Measurements from ENCODE around the gene ZC3H4.

Gene ZC3H4

DNA sequence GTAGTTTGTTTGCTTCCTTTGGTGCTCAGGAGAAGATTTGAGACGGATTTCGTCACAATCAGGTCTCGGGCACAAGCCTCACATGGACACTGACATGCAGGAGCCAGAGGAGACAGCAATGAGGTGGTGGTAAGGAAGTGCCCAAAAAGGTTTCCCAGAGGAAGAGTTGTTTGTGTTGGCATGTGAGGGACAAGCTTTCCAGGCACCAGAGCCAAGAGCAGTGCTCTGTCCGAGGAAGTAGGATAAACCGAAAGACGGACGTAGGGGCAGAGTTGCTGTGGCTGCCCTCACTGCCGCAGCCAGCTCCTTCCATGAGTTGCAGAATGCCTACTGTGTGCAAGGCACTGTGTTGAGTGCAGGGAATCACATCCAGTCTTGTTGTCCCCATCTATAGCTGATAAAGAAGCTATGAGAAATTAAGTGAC lies 44.8 kb upstream of the ZC3H4 start:
- ATAC-seq: no peak

DNA sequence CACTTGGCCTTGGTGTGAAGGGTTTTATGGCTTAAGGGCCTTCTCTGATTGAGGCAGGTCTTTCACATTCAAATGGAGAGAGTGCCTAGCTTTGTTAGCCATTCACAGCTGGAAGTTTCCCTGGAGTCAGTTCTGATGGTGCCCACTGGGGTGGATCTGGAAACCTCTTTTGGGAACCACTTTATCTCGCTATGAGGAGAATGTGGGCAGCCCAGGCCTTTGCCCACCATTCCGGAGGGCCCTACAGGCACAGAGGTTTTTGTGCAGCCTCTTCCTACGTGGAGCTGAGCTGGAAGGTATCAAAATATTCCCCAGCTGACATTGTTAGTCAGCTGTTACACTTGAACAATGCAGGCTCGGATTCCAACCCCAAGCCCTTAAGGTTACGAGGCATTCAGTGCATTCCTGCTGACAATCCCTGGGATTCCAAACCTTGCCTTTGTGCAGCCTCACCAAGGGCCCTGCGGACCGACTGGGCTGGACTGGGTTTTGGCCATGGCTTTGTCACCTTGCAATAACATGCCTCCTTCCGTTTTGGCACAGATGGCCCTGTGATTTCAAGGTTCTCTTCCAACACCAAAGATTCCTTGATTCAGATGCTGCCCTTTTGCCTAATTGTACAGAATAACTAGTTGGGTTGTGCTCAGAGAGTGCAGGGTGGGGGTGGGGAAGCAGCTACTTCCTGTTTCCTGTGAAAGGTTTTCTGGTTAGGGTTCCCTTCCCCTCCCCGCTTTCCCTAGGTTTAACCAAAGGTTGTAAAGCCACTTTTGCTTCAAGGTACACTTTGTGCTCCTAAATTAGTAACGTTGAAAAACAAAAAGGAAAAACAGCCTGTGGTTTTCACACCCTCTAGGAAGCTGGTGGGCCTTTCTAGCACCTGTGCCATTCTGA lies 44.1 kb upstream of the ZC3H4 start:
- ATAC-seq: peak; percentile 69
- no peak for TF ChIP-seq ZNF565 (CRISPR knock-in tag; conservative IDR thresholded peaks at IDR 0.05; ENCODE audit: low read depth)
- TF ChIP-seq ZFP3 (CRISPR knock-in tag; IDR thresholded peaks at IDR 0.05): no peak
- TF ChIP-seq SNAI2 (CRISPR knock-in tag; IDR thresholded peaks at IDR 0.05): no peak
- TF ChIP-seq ESRRG (CRISPR knock-in tag; IDR thresholded peaks at IDR 0.05): no peak
- no peak for TF ChIP-seq ZFP30 (CRISPR knock-in tag; IDR thresholded peaks at IDR 0.05)
- TF ChIP-seq, protein P1, sequence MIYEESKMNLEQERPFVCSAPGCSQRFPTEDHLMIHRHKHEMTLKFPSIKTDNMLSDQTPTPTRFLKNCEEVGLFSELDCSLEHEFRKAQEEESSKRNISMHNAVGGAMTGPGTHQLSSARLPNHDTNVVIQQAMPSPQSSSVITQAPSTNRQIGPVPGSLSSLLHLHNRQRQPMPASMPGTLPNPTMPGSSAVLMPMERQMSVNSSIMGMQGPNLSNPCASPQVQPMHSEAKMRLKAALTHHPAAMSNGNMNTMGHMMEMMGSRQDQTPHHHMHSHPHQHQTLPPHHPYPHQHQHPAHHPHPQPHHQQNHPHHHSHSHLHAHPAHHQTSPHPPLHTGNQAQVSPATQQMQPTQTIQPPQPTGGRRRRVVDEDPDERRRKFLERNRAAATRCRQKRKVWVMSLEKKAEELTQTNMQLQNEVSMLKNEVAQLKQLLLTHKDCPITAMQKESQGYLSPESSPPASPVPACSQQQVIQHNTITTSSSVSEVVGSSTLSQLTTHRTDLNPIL (CRISPR knock-in tag; IDR thresholded peaks at IDR 0.05; ENCODE audit: low read depth): no peak
- no peak for TF ChIP-seq ISL1 (CRISPR knock-in tag; IDR thresholded peaks at IDR 0.05)
- no peak for TF ChIP-seq TSHZ2 (CRISPR knock-in tag; IDR thresholded peaks at IDR 0.05)
- TF ChIP-seq RARB (CRISPR knock-in tag; IDR thresholded peaks at IDR 0.05): no peak
- no peak for TF ChIP-seq ARNTL (CRISPR knock-in tag; IDR thresholded peaks at IDR 0.05; ENCODE audit: borderline replicate concordance, low read depth)

More for the DNA sequence above, 44.8 kb upstream of the ZC3H4 start:
- TF ChIP-seq ZNF565 (CRISPR knock-in tag; conservative IDR thresholded peaks at IDR 0.05; ENCODE audit: low read depth): no peak
- TF ChIP-seq TOX (CRISPR knock-in tag; IDR thresholded peaks at IDR 0.05; ENCODE audit: borderline replicate concordance): no peak
- no peak for TF ChIP-seq ZFP30 (CRISPR knock-in tag; IDR thresholded peaks at IDR 0.05)
- TF ChIP-seq OSR1 (CRISPR knock-in tag; IDR thresholded peaks at IDR 0.05): no peak
- TF ChIP-seq PATZ1 (CRISPR knock-in tag; IDR thresholded peaks at IDR 0.05; ENCODE audit: borderline replicate concordance): no peak
- no peak for TF ChIP-seq CSDC2 (CRISPR knock-in tag; IDR thresholded peaks at IDR 0.05)
- no peak for TF ChIP-seq PPARA (CRISPR knock-in tag; IDR thresholded peaks at IDR 0.05; ENCODE audit: borderline replicate concordance)
- TF ChIP-seq ZFP3 (CRISPR knock-in tag; IDR thresholded peaks at IDR 0.05): no peak
- TF ChIP-seq ARNTL (CRISPR knock-in tag; IDR thresholded peaks at IDR 0.05; ENCODE audit: borderline replicate concordance, low read depth): no peak
- no peak for TF ChIP-seq ISL1 (CRISPR knock-in tag; IDR thresholded peaks at IDR 0.05)
- TF ChIP-seq, protein P1 (CRISPR knock-in tag; IDR thresholded peaks at IDR 0.05; ENCODE audit: low read depth): no peak
- no peak for TF ChIP-seq ZC3H10 (CRISPR knock-in tag; IDR thresholded peaks at IDR 0.05)
- TF ChIP-seq, protein P2, sequence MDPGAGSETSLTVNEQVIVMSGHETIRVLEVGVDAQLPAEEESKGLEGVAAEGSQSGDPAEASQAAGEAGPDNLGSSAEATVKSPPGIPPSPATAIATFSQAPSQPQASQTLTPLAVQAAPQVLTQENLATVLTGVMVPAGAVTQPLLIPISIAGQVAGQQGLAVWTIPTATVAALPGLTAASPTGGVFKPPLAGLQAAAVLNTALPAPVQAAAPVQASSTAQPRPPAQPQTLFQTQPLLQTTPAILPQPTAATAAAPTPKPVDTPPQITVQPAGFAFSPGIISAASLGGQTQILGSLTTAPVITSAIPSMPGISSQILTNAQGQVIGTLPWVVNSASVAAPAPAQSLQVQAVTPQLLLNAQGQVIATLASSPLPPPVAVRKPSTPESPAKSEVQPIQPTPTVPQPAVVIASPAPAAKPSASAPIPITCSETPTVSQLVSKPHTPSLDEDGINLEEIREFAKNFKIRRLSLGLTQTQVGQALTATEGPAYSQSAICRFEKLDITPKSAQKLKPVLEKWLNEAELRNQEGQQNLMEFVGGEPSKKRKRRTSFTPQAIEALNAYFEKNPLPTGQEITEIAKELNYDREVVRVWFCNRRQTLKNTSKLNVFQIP (CRISPR knock-in tag; IDR thresholded peaks at IDR 0.05; ENCODE audit: borderline replicate concordance, low read depth): no peak
- no peak for TF ChIP-seq TCF4 (CRISPR knock-in tag; IDR thresholded peaks at IDR 0.05; ENCODE audit: borderline replicate concordance)
- TF ChIP-seq BACH2 (CRISPR knock-in tag; IDR thresholded peaks at IDR 0.05; ENCODE audit: borderline replicate concordance): no peak
- TF ChIP-seq SNAI2 (CRISPR knock-in tag; IDR thresholded peaks at IDR 0.05): no peak
- no peak for TF ChIP-seq TSHZ2 (CRISPR knock-in tag; IDR thresholded peaks at IDR 0.05)
- no peak for TF ChIP-seq ZNF70 (CRISPR knock-in tag; IDR thresholded peaks at IDR 0.05)
- no peak for TF ChIP-seq ESRRG (CRISPR knock-in tag; IDR thresholded peaks at IDR 0.05)
